Adrenal gland (tissue), 12 donors: ENCODE data around the gene SRSF4. TPM values are rescaled to one million over a fixed set of nuclear protein-coding genes. Genes with fewer than 3 reads are reported as not detected.

Source experiments
- DNase-seq, 7 donors: peaks; one replicate each; pipeline ENCODE4 v3.0.0-alpha.2; 2019 to 2020
- H3K27ac ChIP-seq, 5 donors: fragments of 200-600 bp; sonication (generic) in 4 of 5; 1 replicate in 3 of 5; 2 replicates in 2 of 5; pipeline versions ENCODE4 v1.5.1 to v1.8.0; 2016 to 2020; ENCODE audit warnings: mild to moderate bottlenecking in 1 of 5
- H3K27me3 ChIP-seq: fragments of 200-600 bp; 2 replicates; pipeline ENCODE4 v1.8.0; 2021
- H3K36me3 ChIP-seq, 2 donors: fragments of 200-600 bp; replicated peaks in 1 of 2; 1 replicate in 1 of 2; 2 replicates in 1 of 2; pipeline versions ENCODE4 v1.5.1 to v1.8.0; 2018 to 2022
- H3K4me1 ChIP-seq, 2 donors: fragments of 200-600 bp; replicated peaks in 1 of 2; 1 replicate in 1 of 2; 2 replicates in 1 of 2; pipeline versions ENCODE4 v1.5.1 to v1.8.0; 2018 to 2021
- H3K4me3 ChIP-seq, 4 donors: fragments of 200-600 bp; sonication (generic) in 3 of 4; one replicate each; pipeline ENCODE4 v1.5.1; 2016 to 2018
- H3K9me3 ChIP-seq, 3 donors: fragments of 200-600 bp; sonication (generic) in 1 of 3; replicated peaks in 1 of 3; 1 replicate in 2 of 3; 2 replicates in 1 of 3; pipeline versions ENCODE4 v1.5.1 to v1.8.0; 2016 to 2021
- POLR2A ChIP-seq, 2 donors: fragments of 450-650 bp; IDR thresholded peaks; one replicate each; pipeline ENCODE4 v1.6.1; 2017; ENCODE audit warnings: antibody characterized with exemption in 2 of 2, mild to moderate bottlenecking in 2 of 2, moderate library complexity in 1 of 2
- WGBS, 4 donors: extraction: QIAGEN DNeasy Blood & Tissue Kit in 2 of 4; methylation state at CpG; one replicate each; pipeline versions ENCODE4 v1.1.5 to v1.1.7; 2013 to 2017; 5-methylcytosine and 5-hydroxymethylcytosine counted together
- intact Hi-C, 2 donors: fragments of 100-400 bp; cut with DNase I; formaldehyde crosslinking; loops; one replicate each; pipeline versions ENCODE4 v1.14.1 to v1.15.0; 2022 to 2023
- polyA plus RNA-seq, 3 donors: library from polyadenylated mRNA; stranded (reverse); fragments of 200-250 nt in 2 of 3; fragments of 350-450 nt in 1 of 3; fragmentation: Illumina TruSeq in 1 of 3; extraction: RNeasy Lipid Tissue Mini Kit (QIAGEN cat#74804) in 1 of 3; gene quantifications; one replicate each; pipeline ENCODE4 v1.2.3, GENCODE V29; 2013 to 2014
- total RNA-seq, 9 donors: library from RNA; depleted of rRNA in 4 of 9; stranded (reverse); fragments of >200 nt in 4 of 9; fragments of 120-200 nt in 1 of 9; fragmentation: NEBNext Ultra II Directional in 1 of 9; extraction: Animal tissue kit (Norgen Biotek cat#: 25700) in 1 of 9; gene quantifications; one replicate each; pipeline versions ENCODE4 v1.1.0 to v1.2.4, GENCODE V29; 2013 to 2023
- TF ChIP-seq, protein P1 (sequence below), 6 experiments: fragments of 450-650 bp in 4 of 6; fragments of 200-600 bp in 2 of 6; sonication (generic) in 1 of 6; IDR thresholded peaks; 1 replicate in 5 of 6; 2 replicates in 1 of 6; pipeline versions ENCODE4 v1.5.1 to v1.8.0; 2016 to 2021; ENCODE audit warnings: antibody characterized with exemption in 6 of 6, mild to moderate bottlenecking in 2 of 6, moderate library complexity in 1 of 6
- donor health status: healthy with polysubstance abuse.
- donor health status: Bipolar disorder and iron deficiency.
- donor health status: DM: yes; HTN: yes; CAD: no.
- donor health status: DM: no; HTN: no; CAD: no.
- donor health status: DM: no; HTN: no; CAD: no.
- donor health status: DM: yes; HTN: yes; CAD: no.

SRSF4 gene
- total and polyA plus RNA-seq, 12 donors: 35.1 to 120 (median 55.4) TPM

- intact Hi-C loops: loop anchor here in 1 of 2 donors (5.0 to 10.0 kb wide), 2 partner anchors 166 to 319 kb away; no protein-coding TSS in a partner anchor
- TF ChIP-seq POLR2A (IDR thresholded peaks at IDR 0.05): no peak
- TF ChIP-seq, protein P1, sequence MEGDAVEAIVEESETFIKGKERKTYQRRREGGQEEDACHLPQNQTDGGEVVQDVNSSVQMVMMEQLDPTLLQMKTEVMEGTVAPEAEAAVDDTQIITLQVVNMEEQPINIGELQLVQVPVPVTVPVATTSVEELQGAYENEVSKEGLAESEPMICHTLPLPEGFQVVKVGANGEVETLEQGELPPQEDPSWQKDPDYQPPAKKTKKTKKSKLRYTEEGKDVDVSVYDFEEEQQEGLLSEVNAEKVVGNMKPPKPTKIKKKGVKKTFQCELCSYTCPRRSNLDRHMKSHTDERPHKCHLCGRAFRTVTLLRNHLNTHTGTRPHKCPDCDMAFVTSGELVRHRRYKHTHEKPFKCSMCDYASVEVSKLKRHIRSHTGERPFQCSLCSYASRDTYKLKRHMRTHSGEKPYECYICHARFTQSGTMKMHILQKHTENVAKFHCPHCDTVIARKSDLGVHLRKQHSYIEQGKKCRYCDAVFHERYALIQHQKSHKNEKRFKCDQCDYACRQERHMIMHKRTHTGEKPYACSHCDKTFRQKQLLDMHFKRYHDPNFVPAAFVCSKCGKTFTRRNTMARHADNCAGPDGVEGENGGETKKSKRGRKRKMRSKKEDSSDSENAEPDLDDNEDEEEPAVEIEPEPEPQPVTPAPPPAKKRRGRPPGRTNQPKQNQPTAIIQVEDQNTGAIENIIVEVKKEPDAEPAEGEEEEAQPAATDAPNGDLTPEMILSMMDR (IDR thresholded peaks at IDR 0.05): no peak
- peaks cover 8 to 11% of the 10 kb centered on the region in 2 donors for H3K4me1 ChIP-seq
- no peaks in the 10 kb centered on the region for H3K27me3 ChIP-seq
- peaks cover 0 to 34% of the 10 kb centered on the region in 2 donors for H3K36me3 ChIP-seq
- H3K9me3 ChIP-seq: no peaks in the 10 kb centered on the region
- no peak overlapping the region for H3K4me3 ChIP-seq
- WGBS, 4 donors: 94 to 100% (median 97%) methylated on average over 5 of the region's 5 CpGs
- H3K27ac ChIP-seq: no peak overlapping the region
- no peak for DNase-seq
Observed at GRCh38 chr1:29200906-29201594, 19.4 kb upstream of the SRSF4 start.

- Histone ChIP-seq H3K36me3 (peaks cover 0 to 31% of the 10 kb centered on the region in 2 donors), H3K4me3 (no peak overlapping the region), H3K4me1 (peaks cover 8 to 11% of the 10 kb centered on the region in 2 donors), H3K27me3 (no peaks in the 10 kb centered on the region), H3K9me3 (no peaks in the 10 kb centered on the region), H3K27ac (no peak overlapping the region)
- no peak for TF ChIP-seq POLR2A (IDR thresholded peaks at IDR 0.05)
- TF ChIP-seq, protein P1 (IDR thresholded peaks at IDR 0.05): no peak
- 88 to 100% (median 93%) methylated on average over 1 to 12 of the region's 12 CpGs for WGBS, 4 donors
- intact Hi-C loops: loop anchor here (10.0 kb wide), 2 partner anchors 163 to 413 kb away; no protein-coding TSS in a partner anchor
- no peak for DNase-seq
Observed at GRCh38 chr1:29197993-29198392, 16.3 kb upstream of the SRSF4 start.

DNA sequence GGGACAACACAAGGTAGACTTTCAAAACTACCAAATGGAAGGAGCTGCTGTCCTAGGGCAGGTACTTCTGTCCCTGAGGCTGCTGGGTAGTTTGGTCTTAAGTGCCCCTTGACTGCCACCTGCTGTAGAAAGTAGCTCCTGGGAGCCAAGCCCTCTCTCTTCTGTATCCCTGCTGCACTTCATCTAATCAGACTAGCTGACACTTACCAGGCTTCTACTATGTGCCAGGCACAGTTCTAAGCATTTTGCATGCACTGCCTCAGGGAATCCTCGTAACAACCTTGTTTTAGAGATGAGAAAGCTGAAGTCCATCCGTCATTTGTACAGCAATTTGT, 15.9 kb upstream of the SRSF4 start:
- intact Hi-C loops: loop anchor here (10.0 kb wide), 2 partner anchors 163 to 413 kb away; no protein-coding TSS in a partner anchor
- Histone ChIP-seq H3K36me3 (peaks cover 0 to 31% of the 10 kb centered on the region in 2 donors), H3K27ac (no peak overlapping the region), H3K4me1 (peaks cover 7 to 9% of the 10 kb centered on the region in 2 donors), H3K4me3 (no peak overlapping the region), H3K9me3 (no peaks in the 10 kb centered on the region), H3K27me3 (no peaks in the 10 kb centered on the region)
- WGBS, 4 donors: 80 to 100% (median 96%) methylated on average over 1 to 2 of the region's 2 CpGs
- no peak for TF ChIP-seq POLR2A (IDR thresholded peaks at IDR 0.05)
- TF ChIP-seq, protein P1 (IDR thresholded peaks at IDR 0.05): peak in 1 of 6 experiments; percentile 11
- DNase-seq: peak in 1 of 7 donors; percentile 72

DNA sequence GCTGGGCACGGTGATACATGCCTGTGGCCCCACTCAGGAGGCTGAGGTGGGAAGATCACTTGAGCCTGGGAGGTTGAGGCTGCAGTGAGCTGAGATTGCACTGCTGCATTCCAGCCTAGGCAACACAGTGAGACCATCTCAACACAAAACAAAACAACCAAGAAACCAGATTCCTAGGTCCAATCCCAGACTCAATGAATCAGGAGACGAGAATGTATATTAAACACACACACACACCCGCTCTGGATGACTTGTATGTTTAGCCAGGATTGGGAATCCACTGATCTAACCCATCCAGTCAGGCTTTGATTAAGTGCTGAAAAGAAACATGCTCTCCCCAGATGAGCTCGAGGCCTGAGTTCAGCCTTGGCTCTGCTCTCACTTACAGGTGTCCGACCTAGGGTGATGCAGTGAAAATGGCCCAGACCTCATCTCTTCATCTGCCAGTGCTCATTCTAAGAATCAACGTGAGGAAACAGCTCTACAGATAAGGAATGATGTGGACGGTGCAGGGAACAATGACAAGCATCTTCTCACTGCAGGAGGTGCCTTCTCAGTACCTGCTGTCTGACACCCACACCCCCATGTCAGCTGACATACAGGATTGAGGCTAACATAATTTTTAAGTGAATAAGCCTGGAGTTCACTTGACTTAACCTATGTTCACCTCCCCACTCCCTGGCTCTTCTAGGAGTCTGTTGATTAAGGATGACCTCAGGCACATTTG, 15.3 kb upstream of the SRSF4 start:
- Histone ChIP-seq H3K36me3 (peaks cover 0 to 31% of the 10 kb centered on the region in 2 donors), H3K4me3 (no peak overlapping the region), H3K27ac (no peak overlapping the region), H3K4me1 (peaks cover 2 to 3% of the 10 kb centered on the region in 2 donors), H3K9me3 (no peaks in the 10 kb centered on the region), H3K27me3 (no peaks in the 10 kb centered on the region)
- intact Hi-C loops: loop anchor here (10.0 kb wide), 2 partner anchors 162 to 412 kb away; no protein-coding TSS in a partner anchor
- WGBS, 4 donors: 68 to 81% (median 77%) methylated on average over 6 to 7 of the region's 7 CpGs
- DNase-seq: no peak
- TF ChIP-seq, protein P1 (IDR thresholded peaks at IDR 0.05): no peak
- no peak for TF ChIP-seq POLR2A (IDR thresholded peaks at IDR 0.05)
